Activated CD4-positive, alpha-beta memory T cell treated with anti-CD3 and anti-CD28 coated beads for 36 hours (primary cell): ENCODE measurements around the gene MED20. TPM values are rescaled to one million over a fixed set of nuclear protein-coding genes. Genes with fewer than 3 reads are reported as not detected.

Experiments
- CTCF ChIA-PET: fragments of 350-600 bp; sonication (Branson Sonifier 250); formaldehyde crosslinking; loops from one replicate; lab custom pipeline; 2021; ENCODE audit warnings: antibody characterized with exemption, inconsistent platforms; lab: Charles Lee
- POLR2A ChIA-PET: fragments of 350-600 bp; sonication (Branson Sonifier 250); formaldehyde crosslinking; loops from one replicate; lab custom pipeline; 2021; ENCODE audit warnings: antibody characterized with exemption; lab: Charles Lee
- DNase-seq: peaks from one replicate; pipeline ENCODE4 v3.0.0-alpha.2; 2020
- H3K27ac Mint-ChIP-seq: one replicate; pipeline ENCODE4 v1.8.0; 2021; ENCODE audit warnings: mixed read lengths
- H3K27me3 Mint-ChIP-seq: one replicate; pipeline ENCODE4 v1.8.0; 2021; ENCODE audit warnings: mixed read lengths
- H3K36me3 Mint-ChIP-seq: one replicate; pipeline ENCODE4 v1.8.0; 2021; ENCODE audit warnings: mixed read lengths
- H3K4me1 Mint-ChIP-seq: one replicate; pipeline ENCODE4 v1.8.0; 2021; ENCODE audit warnings: low read depth, mixed read lengths
- H3K4me3 Mint-ChIP-seq: one replicate; pipeline ENCODE4 v1.8.0; 2021; ENCODE audit warnings: mild to moderate bottlenecking, mixed read lengths
- H3K9me3 Mint-ChIP-seq: one replicate; pipeline ENCODE4 v1.8.0; 2021; ENCODE audit warnings: mixed read lengths
- intact Hi-C: fragments of 100-400 bp; cut with micrococcal nuclease; formaldehyde crosslinking; loops from one replicate; pipeline ENCODE4 v1.15.1; 2023
- total RNA-seq, 2 experiments: library from RNA; stranded (reverse); gene quantifications; one replicate each; pipeline ENCODE4 v1.2.3, GENCODE V29; 2021

The MED20 gene
- total RNA-seq, 2 experiments from 2014 or later = 18.2 to 18.3 TPM

DNA sequence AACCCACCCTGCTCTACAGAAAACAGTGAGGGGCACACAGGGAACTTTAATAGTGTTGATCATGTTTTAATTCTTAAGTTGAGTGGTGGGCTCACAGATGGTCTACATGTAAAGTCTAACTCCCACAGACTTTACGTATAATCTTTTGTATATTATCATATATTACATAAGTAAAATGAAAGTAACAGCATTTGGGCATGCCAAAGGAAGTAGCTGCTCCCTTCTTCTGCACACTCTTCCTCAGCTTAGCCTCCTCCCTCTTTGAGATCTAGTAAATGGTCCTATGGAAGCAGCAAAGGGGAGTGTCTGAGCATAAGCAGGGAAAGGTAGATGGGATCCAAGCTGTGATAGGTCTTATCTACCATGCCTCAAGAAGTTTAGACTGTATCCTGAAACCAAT is 11.2 kb downstream of the MED20 start:
- Mint-ChIP-seq H3K4me1 (peaks cover 7% of the 10 kb centered on the region), H3K27ac (no peak overlapping the region), H3K36me3 (peaks cover 15% of the 10 kb centered on the region), H3K27me3 (no peaks in the 10 kb centered on the region), H3K4me3 (no peak overlapping the region), H3K9me3 (no peaks in the 10 kb centered on the region)
- POLR2A ChIA-PET = no interaction called here
- intact Hi-C loops = no loop called here
- DNase-seq = no peak
- CTCF ChIA-PET = interaction anchor here (0.7 kb wide), 1 partner anchor 11 kb away, joined by 3 read pairs; the partner anchor contains the start of genes BYSL and MED20

GRCh38 chr6:41901882-41902519 is 18.9 kb downstream of the MED20 start:
- Mint-ChIP-seq H3K4me3 (no peak overlapping the region), H3K27ac (no peak overlapping the region), H3K4me1 (peaks cover 12% of the 10 kb centered on the region), H3K36me3 (peaks cover 6% of the 10 kb centered on the region), H3K27me3 (no peaks in the 10 kb centered on the region), H3K9me3 (no peaks in the 10 kb centered on the region)
- peak; percentile 75 for DNase-seq
- POLR2A ChIA-PET = no interaction called here
- intact Hi-C loops = loop anchor here (1.0 kb wide), 1 partner anchor 142 kb away; no protein-coding TSS in a partner anchor
- CTCF ChIA-PET = interaction anchor here (1.0 to 13.0 kb wide), 7 partner anchors 19 to 171 kb away, joined by 4 to 190 read pairs (median 7); partner anchors contain the start of genes BYSL, MED20 and TAF8

DNA sequence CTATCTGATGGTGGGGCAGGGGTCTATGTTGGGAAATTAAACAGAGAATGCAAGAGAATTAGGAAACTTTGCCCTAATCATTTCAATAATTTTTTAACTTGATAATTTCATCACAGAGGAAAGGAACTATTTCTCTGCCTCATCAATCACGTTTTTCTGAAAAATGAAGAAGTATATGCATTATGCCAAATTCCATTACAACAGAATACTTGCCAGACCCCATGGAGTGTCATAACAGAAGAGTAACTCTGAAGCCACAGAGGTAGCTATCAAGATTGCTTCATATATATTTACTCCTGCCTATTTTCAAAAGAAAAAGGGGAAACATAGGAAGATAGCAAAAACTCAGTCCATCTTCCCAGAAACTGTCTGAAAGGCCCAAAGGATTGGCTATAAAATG is 20.1 kb downstream of the MED20 start:
- peaks cover 2% of the 10 kb centered on the region for H3K36me3 Mint-ChIP-seq
- H3K27me3 Mint-ChIP-seq = no peaks in the 10 kb centered on the region
- H3K4me1 Mint-ChIP-seq = peaks cover 17% of the 10 kb centered on the region
- H3K4me3 Mint-ChIP-seq = no peak overlapping the region
- DNase-seq = no peak
- ChIA-PET POLR2A (interaction anchor here (0.6 kb wide), 1 partner anchor 750 kb away, joined by 5 read pairs; no protein-coding TSS in a partner anchor), CTCF (interaction anchor here (1.2 to 13.0 kb wide), 5 partner anchors 20 to 145 kb away, joined by 4 to 190 read pairs (median 7); partner anchors contain the start of genes BYSL, MED20 and TAF8)
- H3K27ac Mint-ChIP-seq = no peak overlapping the region
- intact Hi-C loops = no loop called here
- H3K9me3 Mint-ChIP-seq = no peaks in the 10 kb centered on the region

- intact Hi-C loops = no loop called here
- H3K27ac Mint-ChIP-seq = peak overlapping the region; percentile 89
- no peak for DNase-seq
- H3K27me3 Mint-ChIP-seq = no peaks in the 10 kb centered on the region
- H3K4me1 Mint-ChIP-seq = peaks cover 9% of the 10 kb centered on the region
- H3K9me3 Mint-ChIP-seq = no peaks in the 10 kb centered on the region
- H3K36me3 Mint-ChIP-seq = no peaks in the 10 kb centered on the region
- ChIA-PET CTCF (interaction anchor here (1.1 to 13.0 kb wide), 6 partner anchors 9 to 208 kb away, joined by 5 to 190 read pairs (median 13); partner anchors contain the start of genes BYSL, MED20, TAF8 and TOMM6), POLR2A (interaction anchor here (0.9 to 1.9 kb wide), 6 partner anchors 11 to 153 kb away, joined by 3 to 11 read pairs (median 3); partner anchors contain the start of gene TAF8)
- no peak overlapping the region for H3K4me3 Mint-ChIP-seq
Observed at GRCh38 chr6:41896281-41896680, 24.7 kb downstream of the MED20 start.

DNA sequence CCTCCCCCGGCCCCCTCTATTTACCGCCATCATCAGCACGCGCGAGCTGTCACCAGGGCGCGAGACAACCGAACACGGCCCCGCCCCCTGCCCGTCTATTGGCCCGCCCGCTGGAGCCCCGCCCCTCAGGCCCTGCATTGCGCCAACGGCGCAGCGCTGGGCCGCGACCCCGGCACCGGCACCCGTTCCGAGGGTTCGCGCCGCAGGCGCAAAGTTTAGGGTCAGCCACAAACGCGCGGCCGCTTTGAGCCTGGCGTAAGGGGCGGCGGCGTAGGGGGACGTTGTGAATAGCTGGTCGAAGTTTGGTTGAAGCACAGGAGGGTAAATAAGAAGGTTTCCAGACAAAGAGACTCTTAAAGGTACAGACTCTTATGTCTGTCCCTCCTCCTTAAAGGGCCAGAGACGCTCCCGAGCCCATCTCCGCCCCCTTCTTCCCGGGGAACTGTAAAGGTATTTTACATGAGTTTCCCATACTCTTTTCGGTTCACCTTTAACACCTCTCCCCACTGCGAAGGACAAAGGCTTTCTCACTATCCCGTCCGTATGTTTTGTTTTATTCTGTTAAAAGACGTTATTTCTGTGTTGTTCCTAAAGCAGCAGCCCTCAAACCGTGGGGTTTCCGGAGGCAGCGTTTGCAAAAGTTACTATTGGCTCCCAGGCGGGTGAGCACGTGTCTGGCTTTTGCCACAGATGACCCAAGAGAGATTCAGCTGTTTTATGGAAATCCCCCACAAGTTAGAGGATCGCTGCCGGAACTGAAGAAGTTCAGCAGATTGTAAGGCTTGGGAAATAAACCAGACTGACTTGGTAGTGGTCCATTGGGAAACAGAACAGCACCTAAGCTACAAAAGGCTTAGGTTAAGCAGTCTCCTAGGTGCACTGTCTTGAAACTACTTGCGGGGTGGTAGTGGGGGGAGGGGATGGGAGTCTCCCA is 25.4 kb downstream of the MED20 start, which contains the start of gene USP49:
USP49 (minus strand) TSS at position 76 of the 934 bp plus-strand sequence. CDS start 88,392 bp downstream, outside the sequence.
- intact Hi-C loops = loop anchor here (1.0 to 2.0 kb wide), 5 partner anchors 26 to 153 kb away; partner anchors contain the start of genes BYSL, MED20 and TOMM6
- peak; percentile 94 for DNase-seq
- ChIA-PET POLR2A (interaction anchor here (0.9 to 2.0 kb wide), 9 partner anchors 12 to 154 kb away, joined by 3 to 11 read pairs (median 3); partner anchors contain the start of genes BYSL, MED20, TAF8 and TOMM6), CTCF (interaction anchor here (1.1 to 13.0 kb wide), 6 partner anchors 10 to 209 kb away, joined by 5 to 190 read pairs (median 13); partner anchors contain the start of genes BYSL, MED20, TAF8 and TOMM6)
- Mint-ChIP-seq H3K27me3 (no peaks in the 10 kb centered on the region), H3K36me3 (no peaks in the 10 kb centered on the region), H3K4me3 (no peak within 1 kb of the TSS), H3K9me3 (no peaks in the 10 kb centered on the region), H3K4me1 (peaks cover 9% of the 10 kb centered on the region), H3K27ac (peak within 1 kb of the TSS; percentile 89)

DNA sequence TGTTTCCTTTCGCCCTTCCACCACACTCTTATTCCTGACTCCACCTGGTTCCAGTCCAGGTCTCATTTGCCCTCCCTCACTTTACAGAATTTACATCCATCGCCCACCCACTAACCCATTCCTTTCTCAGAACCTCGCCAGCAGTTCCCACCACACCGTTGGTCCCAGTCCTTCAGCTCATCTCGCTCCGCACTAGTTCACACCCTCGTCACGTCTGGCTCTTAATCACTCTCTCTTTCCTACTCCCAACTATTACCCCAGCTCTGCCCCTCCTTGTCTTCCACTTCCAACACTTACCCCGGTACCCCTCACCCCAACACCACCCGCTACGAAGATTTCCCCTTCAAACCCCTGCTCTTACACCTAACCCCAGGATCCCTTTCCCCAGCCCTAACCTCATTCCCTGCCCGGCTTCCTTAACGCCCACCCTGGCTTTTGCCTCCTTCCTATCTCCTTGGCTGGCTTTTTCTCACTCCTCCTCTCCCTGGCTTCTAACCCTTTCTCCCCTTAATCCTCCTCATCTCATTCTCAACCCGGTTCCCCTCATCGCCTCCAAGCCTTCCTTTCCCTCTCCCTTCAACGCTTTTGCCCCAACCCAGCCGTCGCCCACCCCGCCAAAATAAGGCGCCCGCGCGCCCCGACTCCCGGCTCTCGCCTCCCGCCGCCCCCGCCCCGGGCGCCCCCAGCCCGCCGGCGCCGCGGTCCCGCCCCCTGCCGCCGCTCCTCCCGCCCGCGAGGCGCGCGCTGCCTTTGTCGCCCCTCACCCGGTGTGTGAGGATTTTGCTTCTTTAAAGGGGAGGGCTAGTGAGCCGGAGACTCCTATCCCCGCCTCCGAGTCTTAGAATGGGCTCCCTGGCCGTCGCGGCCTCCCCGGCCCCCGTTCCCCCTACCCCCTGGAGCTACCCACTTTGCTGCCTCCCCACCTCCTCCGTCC is 26.3 kb downstream of the MED20 start:
- CTCF ChIA-PET = interaction anchor here (1.0 to 13.0 kb wide), 5 partner anchors 27 to 210 kb away, joined by 3 to 190 read pairs (median 19); partner anchors contain the start of genes BYSL, MED20, TAF8 and TOMM6
- no peak overlapping the region for H3K4me3 Mint-ChIP-seq
- H3K9me3 Mint-ChIP-seq = no peaks in the 10 kb centered on the region
- no peaks in the 10 kb centered on the region for H3K27me3 Mint-ChIP-seq
- DNase-seq = peak; percentile 24
- no peaks in the 10 kb centered on the region for H3K36me3 Mint-ChIP-seq
- peaks cover 9% of the 10 kb centered on the region for H3K4me1 Mint-ChIP-seq
- no peak overlapping the region for H3K27ac Mint-ChIP-seq
- POLR2A ChIA-PET = interaction anchor here (0.6 to 2.0 kb wide), 6 partner anchors 12 to 155 kb away, joined by 3 to 11 read pairs (median 8); partner anchors contain the start of genes BYSL, MED20, TAF8 and TOMM6
- intact Hi-C loops = loop anchor here (1.0 to 2.0 kb wide), 5 partner anchors 27 to 154 kb away; partner anchors contain the start of genes BYSL, MED20 and TOMM6

GRCh38 chr6:41892921-41893564 is 27.9 kb downstream of the MED20 start:
- DNase-seq = no peak
- H3K36me3 Mint-ChIP-seq = no peaks in the 10 kb centered on the region
- intact Hi-C loops = no loop called here
- H3K4me3 Mint-ChIP-seq = no peak overlapping the region
- no peaks in the 10 kb centered on the region for H3K9me3 Mint-ChIP-seq
- H3K27me3 Mint-ChIP-seq = no peaks in the 10 kb centered on the region
- POLR2A ChIA-PET = no interaction called here
- H3K4me1 Mint-ChIP-seq = peaks cover 9% of the 10 kb centered on the region
- CTCF ChIA-PET = interaction anchor here (1.6 to 13.0 kb wide), 2 partner anchors 28 to 153 kb away, joined by 10 to 190 read pairs; partner anchors contain the start of genes BYSL, MED20 and TAF8
- no peak overlapping the region for H3K27ac Mint-ChIP-seq

DNA sequence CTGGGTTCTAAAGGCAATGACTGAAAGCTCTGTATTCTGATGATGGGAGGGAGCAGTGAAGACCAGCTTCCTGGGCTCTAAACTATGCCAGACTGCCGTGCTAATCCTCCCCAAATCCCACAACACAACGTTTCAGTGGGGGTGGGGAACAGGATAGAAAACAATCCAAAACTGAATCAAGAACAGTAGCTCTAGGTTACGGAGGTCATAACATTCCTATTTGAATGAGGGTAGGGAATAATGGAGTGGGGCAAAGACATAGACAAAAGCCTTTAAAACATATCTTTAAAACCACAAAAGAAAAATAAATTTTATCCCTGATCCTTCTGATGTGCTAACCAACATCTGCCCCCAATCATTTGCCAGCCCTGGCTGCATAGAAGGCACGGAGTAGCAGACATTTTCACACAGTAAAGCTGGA is 33.6 kb downstream of the MED20 start:
- CTCF ChIA-PET = interaction anchor here (0.8 kb wide), 1 partner anchor 34 kb away, joined by 3 read pairs; the partner anchor contains the start of genes BYSL and MED20
- POLR2A ChIA-PET = interaction anchor here (1.5 kb wide), 1 partner anchor 12 kb away, joined by 3 read pairs; no protein-coding TSS in a partner anchor
- H3K4me1 Mint-ChIP-seq = no peaks in the 10 kb centered on the region
- no peak overlapping the region for H3K4me3 Mint-ChIP-seq
- H3K9me3 Mint-ChIP-seq = no peaks in the 10 kb centered on the region
- no peaks in the 10 kb centered on the region for H3K36me3 Mint-ChIP-seq
- no peak overlapping the region for H3K27ac Mint-ChIP-seq
- no peak for DNase-seq
- H3K27me3 Mint-ChIP-seq = no peaks in the 10 kb centered on the region
- intact Hi-C loops = no loop called here

GRCh38 chr6:41885930-41886329 is 35.0 kb downstream of the MED20 start:
- Mint-ChIP-seq H3K4me3 (no peak overlapping the region), H3K9me3 (no peaks in the 10 kb centered on the region), H3K4me1 (no peaks in the 10 kb centered on the region), H3K27me3 (no peaks in the 10 kb centered on the region), H3K27ac (no peak overlapping the region), H3K36me3 (no peaks in the 10 kb centered on the region)
- intact Hi-C loops = no loop called here
- no peak for DNase-seq
- CTCF ChIA-PET = no interaction called here
- POLR2A ChIA-PET = interaction anchor here (0.6 kb wide), 1 partner anchor 22 kb away, joined by 7 read pairs; no protein-coding TSS in a partner anchor

DNA sequence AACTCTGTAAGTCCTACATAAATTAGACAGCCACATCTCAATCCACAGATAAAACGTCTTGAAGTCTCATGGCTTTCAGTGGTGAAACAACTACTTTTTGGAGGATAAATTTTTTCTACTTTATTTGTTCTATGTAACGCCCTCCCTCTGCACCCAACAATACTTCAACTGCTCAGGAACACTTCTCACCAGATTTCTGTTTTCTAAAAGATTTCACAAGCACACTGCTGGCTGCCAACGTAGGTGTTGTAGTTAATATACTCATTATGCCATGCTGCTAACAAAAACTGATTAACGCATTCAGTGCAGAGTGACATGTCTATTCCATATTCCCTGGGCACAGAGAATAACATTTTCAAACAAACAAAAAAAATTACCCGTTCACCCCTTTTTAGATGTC is 36.0 kb downstream of the MED20 start:
- intact Hi-C loops = no loop called here
- no peaks in the 10 kb centered on the region for H3K4me1 Mint-ChIP-seq
- POLR2A ChIA-PET = no interaction called here
- no peak for DNase-seq
- no peaks in the 10 kb centered on the region for H3K36me3 Mint-ChIP-seq
- CTCF ChIA-PET = no interaction called here
- H3K4me3 Mint-ChIP-seq = no peak overlapping the region
- H3K9me3 Mint-ChIP-seq = no peaks in the 10 kb centered on the region
- H3K27ac Mint-ChIP-seq = no peak overlapping the region
- H3K27me3 Mint-ChIP-seq = no peaks in the 10 kb centered on the region
